ENCODE results near the gene NEU2.

Gene NEU2

DNA sequence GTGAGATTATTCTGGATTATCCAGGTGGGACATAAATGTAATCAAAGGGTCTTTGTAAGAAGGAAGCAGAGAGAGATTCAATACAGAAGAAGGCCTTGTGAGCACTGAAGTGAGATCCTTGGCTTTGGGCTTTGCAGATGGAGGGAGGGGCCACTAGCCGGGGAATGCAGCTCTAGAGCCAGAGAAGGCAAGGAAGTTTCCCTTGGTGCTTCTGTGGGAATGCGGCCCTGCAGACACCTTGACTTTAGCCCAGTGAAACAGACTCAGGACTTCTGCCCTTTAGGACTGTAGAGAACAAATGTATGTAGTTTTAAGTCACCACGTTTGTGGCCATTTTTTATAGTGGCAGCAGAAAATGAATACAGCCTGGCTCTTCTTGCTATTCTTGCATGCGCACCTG is 8.1 kb downstream of the NEU2 start:
- TF ChIP-seq, protein P1, sequence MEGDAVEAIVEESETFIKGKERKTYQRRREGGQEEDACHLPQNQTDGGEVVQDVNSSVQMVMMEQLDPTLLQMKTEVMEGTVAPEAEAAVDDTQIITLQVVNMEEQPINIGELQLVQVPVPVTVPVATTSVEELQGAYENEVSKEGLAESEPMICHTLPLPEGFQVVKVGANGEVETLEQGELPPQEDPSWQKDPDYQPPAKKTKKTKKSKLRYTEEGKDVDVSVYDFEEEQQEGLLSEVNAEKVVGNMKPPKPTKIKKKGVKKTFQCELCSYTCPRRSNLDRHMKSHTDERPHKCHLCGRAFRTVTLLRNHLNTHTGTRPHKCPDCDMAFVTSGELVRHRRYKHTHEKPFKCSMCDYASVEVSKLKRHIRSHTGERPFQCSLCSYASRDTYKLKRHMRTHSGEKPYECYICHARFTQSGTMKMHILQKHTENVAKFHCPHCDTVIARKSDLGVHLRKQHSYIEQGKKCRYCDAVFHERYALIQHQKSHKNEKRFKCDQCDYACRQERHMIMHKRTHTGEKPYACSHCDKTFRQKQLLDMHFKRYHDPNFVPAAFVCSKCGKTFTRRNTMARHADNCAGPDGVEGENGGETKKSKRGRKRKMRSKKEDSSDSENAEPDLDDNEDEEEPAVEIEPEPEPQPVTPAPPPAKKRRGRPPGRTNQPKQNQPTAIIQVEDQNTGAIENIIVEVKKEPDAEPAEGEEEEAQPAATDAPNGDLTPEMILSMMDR (IDR thresholded peaks at IDR 0.05), result no peak

DNA sequence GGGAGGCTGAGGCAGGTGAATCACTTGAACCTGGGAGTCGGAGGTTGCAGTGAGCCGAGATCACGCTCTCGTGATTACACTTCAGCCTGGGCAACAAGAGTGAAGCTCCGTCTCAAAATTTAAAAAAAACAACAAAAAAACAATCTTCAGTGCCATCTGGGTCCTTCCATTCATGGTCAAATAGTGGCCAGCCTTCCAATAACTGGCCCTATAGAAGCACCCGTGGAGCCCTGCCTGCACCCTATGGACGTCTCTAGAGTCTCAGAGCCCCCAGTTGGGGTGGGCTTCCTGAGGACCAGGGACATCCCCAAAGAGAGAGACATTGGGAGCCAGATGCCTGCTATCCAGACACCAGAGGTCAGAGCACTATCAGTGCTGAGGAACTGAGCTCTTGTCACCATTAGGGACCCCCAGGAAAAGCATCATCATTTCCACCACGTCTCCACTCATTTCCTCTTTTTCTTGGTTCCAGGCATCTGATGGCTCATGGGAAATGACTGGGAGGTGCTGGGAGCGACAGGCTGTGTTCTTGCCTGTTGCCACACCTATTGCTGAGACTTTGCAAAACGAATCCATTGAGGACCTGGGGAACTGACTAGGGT is 9.4 kb downstream of the NEU2 start:
- TF ChIP-seq, protein P1 (IDR thresholded peaks at IDR 0.05), result no peak

DNA sequence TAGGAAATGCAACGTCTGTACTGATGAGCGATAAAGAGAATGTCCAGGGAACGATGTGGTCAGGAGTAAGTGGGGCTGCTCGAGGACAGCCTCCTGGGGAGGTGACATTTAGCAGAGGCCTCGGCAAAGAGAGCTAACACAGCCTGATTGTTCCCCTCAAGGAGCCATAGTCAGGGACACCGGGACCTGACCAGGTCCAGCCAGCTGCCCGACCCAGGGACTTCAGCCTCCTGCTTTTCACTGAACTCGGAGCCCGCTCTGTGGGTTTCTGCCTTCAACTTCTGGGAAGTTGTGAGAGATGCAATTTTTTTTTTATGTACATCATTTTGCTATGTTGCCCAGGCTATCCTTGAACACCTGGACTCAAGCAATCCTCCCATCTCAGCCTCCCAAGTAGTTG is 10.1 kb downstream of the NEU2 start:
- TF ChIP-seq, protein P1 (IDR thresholded peaks at IDR 0.05), result no peak

DNA sequence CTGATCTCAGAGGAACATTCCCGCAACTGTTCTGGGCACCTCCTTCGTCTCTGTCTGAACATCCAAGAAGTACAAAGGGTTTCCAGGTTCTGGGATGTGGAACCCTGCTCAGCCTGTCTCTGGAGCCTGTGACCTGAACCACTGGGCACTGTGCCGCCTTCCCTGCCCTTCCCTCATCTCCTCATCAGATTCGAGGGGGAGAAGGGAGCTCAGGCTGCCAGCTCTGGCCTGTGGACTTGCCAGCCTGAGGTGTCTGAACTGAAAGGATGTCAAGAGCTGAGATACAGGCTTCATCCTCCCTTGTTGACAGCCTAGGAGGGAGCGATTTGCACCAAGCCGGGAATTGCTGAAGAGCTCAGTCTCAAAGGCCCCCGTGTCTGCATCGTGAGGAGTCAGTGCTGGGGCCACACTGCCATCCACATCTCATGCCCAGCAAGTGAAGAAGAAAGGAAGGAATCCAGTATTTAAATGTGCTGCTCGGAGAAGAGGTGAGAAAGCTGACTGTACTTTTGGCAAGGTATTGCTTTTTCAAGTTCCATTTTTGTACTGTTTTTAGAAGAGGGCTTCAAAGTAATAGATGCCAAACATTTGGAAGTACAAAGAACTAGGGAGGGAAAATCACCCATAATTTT is 12.6 kb downstream of the NEU2 start:
- TF ChIP-seq, protein P1 (IDR thresholded peaks at IDR 0.05), result no peak

DNA sequence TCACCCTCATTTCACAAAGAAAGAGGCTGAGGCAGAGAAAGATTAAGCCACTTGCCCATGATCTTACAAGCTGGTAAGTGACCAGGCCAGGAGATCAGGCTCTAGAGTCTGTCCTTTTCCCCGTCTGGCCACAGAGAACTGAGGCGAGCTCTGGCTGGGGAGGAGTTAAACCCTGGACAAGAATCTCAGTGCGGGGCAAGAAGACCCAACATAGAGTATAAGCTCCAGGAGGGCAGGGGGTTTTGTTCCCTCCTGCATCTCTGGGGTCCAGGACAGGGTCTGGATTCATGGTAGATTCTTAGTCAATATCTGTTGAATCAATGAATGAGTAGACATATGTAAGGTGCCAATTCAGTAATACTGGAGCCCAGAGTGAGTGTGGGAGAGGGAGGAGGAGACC is 14.7 kb downstream of the NEU2 start:
- TF ChIP-seq, protein P1 (IDR thresholded peaks at IDR 0.05), result no peak

DNA sequence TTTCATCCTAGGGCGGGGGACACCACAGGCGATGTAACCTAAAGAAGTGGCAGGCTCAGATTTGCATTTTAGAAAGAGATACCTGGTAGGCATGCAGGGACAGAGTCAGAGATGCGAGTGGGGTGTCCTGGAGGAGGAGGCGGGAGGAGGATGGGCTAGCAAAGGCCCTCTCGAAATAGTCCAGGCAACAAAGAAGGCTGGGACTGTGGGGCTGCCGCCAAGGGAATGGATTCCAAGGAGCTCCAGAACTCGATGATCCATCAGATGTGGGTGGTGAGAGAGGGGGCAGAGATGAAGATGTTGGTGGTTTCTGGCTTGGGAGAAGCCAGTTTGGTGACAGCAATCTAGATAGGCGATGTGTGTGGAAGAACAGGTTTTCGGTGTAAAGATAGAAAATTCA is 15.2 kb downstream of the NEU2 start:
- TF ChIP-seq, protein P1 (IDR thresholded peaks at IDR 0.05), result no peak

DNA sequence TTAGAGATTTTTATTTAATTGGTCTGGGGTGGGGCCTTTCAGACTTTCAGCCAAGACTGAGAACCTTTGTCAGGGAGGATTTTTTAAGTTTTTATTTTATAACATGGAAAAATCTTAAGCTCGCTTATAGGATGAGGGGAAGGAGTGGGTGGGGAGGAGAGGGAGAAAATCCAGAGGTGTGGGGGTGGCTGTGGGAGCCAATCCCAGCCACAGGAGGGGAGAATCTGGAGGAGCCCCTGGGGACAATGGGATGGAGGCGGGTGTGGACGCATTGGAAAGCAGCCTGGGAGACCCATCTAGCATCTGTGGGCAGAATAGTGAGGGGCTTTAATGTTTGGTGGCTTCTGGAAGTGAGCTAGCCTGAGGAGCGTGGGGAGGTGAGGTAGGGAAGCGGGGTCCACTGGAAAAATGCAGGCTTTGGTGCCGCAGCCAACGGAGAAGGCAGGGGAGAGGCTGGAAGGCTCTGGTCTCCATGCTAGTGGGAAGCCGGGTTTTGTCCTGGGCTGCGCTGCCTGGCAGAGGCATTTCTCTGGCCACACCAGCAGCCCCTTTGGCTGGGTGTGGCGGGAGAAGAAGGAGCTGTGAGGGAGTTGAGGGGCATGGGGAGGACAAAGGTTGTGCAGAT is 16.2 kb downstream of the NEU2 start:
- TF ChIP-seq, protein P1 (IDR thresholded peaks at IDR 0.05), result no peak

Data from LNCAP (cell line).